Ishikawa (cell line): ENCODE measurements around the gene YY2.

Source experiments
- CREB1 ChIP-seq: IDR thresholded peaks from 2 replicates; pipeline ENCODE4 v1.6.1; 2012; ENCODE audit warnings: low read depth
- EGR1 ChIP-seq: IDR thresholded peaks from 2 replicates; pipeline ENCODE4 v1.6.1; 2012
- TF ChIP-seq, protein P1 (sequence below): IDR thresholded peaks from 2 replicates; pipeline ENCODE4 v1.6.1; 2012

DNA sequence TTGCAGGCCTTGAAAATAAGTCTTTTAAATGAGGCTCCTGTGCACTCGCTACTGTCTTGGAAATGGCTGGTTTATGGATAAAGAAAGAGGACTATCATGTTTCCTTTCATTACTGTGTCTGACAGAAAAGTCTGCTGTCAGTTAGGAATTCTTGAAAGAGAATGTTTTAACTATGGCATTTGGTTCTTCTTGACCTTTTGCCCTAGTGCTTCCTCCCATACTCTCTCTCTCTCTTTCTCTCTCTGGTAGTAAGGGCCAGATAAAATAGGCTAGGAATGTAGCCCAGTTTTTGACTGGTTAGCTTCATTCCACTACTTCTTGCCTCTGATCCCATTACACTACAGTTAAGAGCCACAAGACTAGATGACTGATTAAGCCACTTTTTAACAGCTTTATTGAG is 29.8 kb downstream of the YY2 start:
- TF ChIP-seq, protein P1, sequence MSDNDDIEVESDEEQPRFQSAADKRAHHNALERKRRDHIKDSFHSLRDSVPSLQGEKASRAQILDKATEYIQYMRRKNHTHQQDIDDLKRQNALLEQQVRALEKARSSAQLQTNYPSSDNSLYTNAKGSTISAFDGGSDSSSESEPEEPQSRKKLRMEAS, result no peak
- TF ChIP-seq CREB1 (no peak), EGR1 (no peak)
